AML-193 (cell line): Measurements from ENCODE around the gene PROCA1.
"Not testable (repeated sequence)": the region's sequence is repeated elsewhere in the genome, so short reads cannot be mapped to it uniquely, and the experiment has no call there.

Source experiments
- DNase-seq, 2 experiments: peaks; one replicate each; lab custom pipeline; 2025; lab: John Stamatoyannopoulos, UW

Gene PROCA1

GRCh38 chr17:28669918-28670317 is 41.8 kb downstream of the PROCA1 start:
- no peak for DNase-seq

- DNase-seq: no peak
These were observed 43.8 kb downstream of the PROCA1 start for GRCh38 chr17:28667870-28668269.

GRCh38 chr17:28665994-28666393 is 45.7 kb downstream of the PROCA1 start:
- DNase-seq: peak; percentile 31 to 32

GRCh38 chr17:28663723-28664122 is 48.0 kb downstream of the PROCA1 start:
- DNase-seq: no peak

- no peak for DNase-seq
These were observed 49.2 kb downstream of the PROCA1 start for GRCh38 chr17:28662527-28662829.

- peak; percentile 92 to 97 for DNase-seq
These were observed 49.8 kb downstream of the PROCA1 start, which contains the start of the genes SDF2 and SUPT6H for GRCh38 chr17:28661635-28662526. Gene SDF2, minus strand, starts transcription at chr17:28661906. Its CDS starts 30 bp downstream, at chr17:28661876. Gene SUPT6H, plus strand, starts transcription at chr17:28662205. Its CDS starts 11,197 bp downstream, at chr17:28673402.

- not testable (repeated sequence) for DNase-seq
These were observed 52.2 kb downstream of the PROCA1 start for GRCh38 chr17:28659497-28659881.

GRCh38 chr17:28658766-28659496 is 52.8 kb downstream of the PROCA1 start:
- DNase-seq: not testable (repeated sequence)

- DNase-seq: not testable (repeated sequence)
These were observed 53.3 kb downstream of the PROCA1 start for GRCh38 chr17:28658342-28658741.

- no peak for DNase-seq
These were observed 53.9 kb downstream of the PROCA1 start for GRCh38 chr17:28657756-28658155.

GRCh38 chr17:28655160-28655559 is 56.5 kb downstream of the PROCA1 start:
- DNase-seq: no peak
